SIG-M5 (cell line): Measurements from ENCODE around the gene MUC16.

Experiments
- DNase-seq: peaks from one replicate; lab custom pipeline; 2025; lab: John Stamatoyannopoulos, UW

The MUC16 gene

GRCh38 chr19:9008667-9009066 is 1.5 kb downstream of the MUC16 start:
- no peak for DNase-seq

DNA sequence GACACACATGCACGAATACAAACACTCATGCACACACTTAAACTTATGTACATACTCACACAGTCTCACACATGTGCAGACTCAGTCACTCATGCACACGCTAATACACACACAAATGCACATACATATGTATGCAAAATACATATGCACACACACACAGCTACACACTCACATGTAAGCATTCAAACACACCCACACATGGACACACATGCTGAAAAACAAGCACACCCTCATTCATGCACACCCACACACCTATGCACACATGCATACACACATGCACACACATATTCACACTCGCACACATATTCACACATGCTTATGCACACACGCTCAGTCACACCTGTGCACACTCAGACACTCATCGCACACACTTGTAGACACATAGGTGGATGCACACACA is 9.3 kb downstream of the MUC16 start:
- no peak for DNase-seq

- no peak for DNase-seq
Measured at GRCh38 chr19:8988204-8988603, 22.0 kb downstream of the MUC16 start.

GRCh38 chr19:8986296-8986695 is 23.9 kb downstream of the MUC16 start:
- DNase-seq: no peak

- no peak for DNase-seq
Measured at GRCh38 chr19:8973501-8974091, 36.6 kb downstream of the MUC16 start.

- no peak for DNase-seq
Measured at GRCh38 chr19:8965887-8966286, 44.3 kb downstream of the MUC16 start.
